ENCODE data around the gene ANP32D. TPM values are rescaled to one million over a fixed set of nuclear protein-coding genes. Genes with fewer than 3 reads are reported as not detected.

The ANP32D gene
- total and polyA plus RNA-seq, 5 donors from 2014 or later: not detected

Other genes starting within 250 kb of the ANP32D start
- 20.4 TPM for gene ZNF641, start 121.6 kb upstream of the ANP32D start, total RNA-seq
- gene ZNF641, start 121.6 kb upstream of the ANP32D start, polyA plus RNA-seq: 10 to 100 TPM in 1 of 4 donors, 1 to 10 TPM in 3; 9.2 to 14.3 (median 9.6) TPM
- gene C12orf54, start 9.9 kb downstream of the ANP32D start, total RNA-seq: not detected
- not detected for gene C12orf54, start 9.9 kb downstream of the ANP32D start, polyA plus RNA-seq
- gene OR8S1, start 53.1 kb downstream of the ANP32D start, total RNA-seq: not detected
- not detected for gene OR8S1, start 53.1 kb downstream of the ANP32D start, polyA plus RNA-seq
- not detected for gene LALBA, start 97.5 kb downstream of the ANP32D start, total RNA-seq
- gene LALBA, start 97.5 kb downstream of the ANP32D start, polyA plus RNA-seq: not detected
- 116 TPM for gene KANSL2, start 209.7 kb downstream of the ANP32D start, total RNA-seq
- gene KANSL2, start 209.7 kb downstream of the ANP32D start, polyA plus RNA-seq: 10 to 100 TPM; 30.9 to 40.8 (median 39.7) TPM
- 117 TPM for gene CCNT1, start 244.1 kb downstream of the ANP32D start, total RNA-seq
- 10 to 100 TPM; 11.4 to 21.0 (median 16.1) TPM for gene CCNT1, start 244.1 kb downstream of the ANP32D start, polyA plus RNA-seq